ENCODE data around the gene CD55.

GRCh38 chr1:207405814-207406213 lies 84.3 kb downstream of the CD55 start:
- TF ChIP-seq POLR2AphosphoS5 (IDR thresholded peaks at IDR 0.05; ENCODE audit: low read depth) (no peak), CREB1 (CRISPR knock-in tag; IDR thresholded peaks at IDR 0.05; ENCODE audit: low read depth) (no peak), EZH2 (IDR thresholded peaks at IDR 0.05; ENCODE audit: low read depth, unreplicated experiment) (no peak), JUNB (IDR thresholded peaks at IDR 0.05; ENCODE audit: unreplicated experiment) (no peak), NANOG (IDR thresholded peaks at IDR 0.05; ENCODE audit: borderline replicate concordance) (no peak), EZH2phosphoT487 (IDR thresholded peaks at IDR 0.05; ENCODE audit: unreplicated experiment) (no peak), ZNF331 (CRISPR knock-in tag; IDR thresholded peaks at IDR 0.05; ENCODE audit: low read depth) (no peak), ZNF114 (CRISPR knock-in tag; IDR thresholded peaks at IDR 0.05) (no peak), STAT1 (IDR thresholded peaks at IDR 0.05; ENCODE audit: unreplicated experiment) (no peak)
- TF ChIP-seq, protein P1, sequence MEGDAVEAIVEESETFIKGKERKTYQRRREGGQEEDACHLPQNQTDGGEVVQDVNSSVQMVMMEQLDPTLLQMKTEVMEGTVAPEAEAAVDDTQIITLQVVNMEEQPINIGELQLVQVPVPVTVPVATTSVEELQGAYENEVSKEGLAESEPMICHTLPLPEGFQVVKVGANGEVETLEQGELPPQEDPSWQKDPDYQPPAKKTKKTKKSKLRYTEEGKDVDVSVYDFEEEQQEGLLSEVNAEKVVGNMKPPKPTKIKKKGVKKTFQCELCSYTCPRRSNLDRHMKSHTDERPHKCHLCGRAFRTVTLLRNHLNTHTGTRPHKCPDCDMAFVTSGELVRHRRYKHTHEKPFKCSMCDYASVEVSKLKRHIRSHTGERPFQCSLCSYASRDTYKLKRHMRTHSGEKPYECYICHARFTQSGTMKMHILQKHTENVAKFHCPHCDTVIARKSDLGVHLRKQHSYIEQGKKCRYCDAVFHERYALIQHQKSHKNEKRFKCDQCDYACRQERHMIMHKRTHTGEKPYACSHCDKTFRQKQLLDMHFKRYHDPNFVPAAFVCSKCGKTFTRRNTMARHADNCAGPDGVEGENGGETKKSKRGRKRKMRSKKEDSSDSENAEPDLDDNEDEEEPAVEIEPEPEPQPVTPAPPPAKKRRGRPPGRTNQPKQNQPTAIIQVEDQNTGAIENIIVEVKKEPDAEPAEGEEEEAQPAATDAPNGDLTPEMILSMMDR (conservative IDR thresholded peaks at IDR 0.05; ENCODE audit: low read depth in 2 of 2) = no peak
- TF ChIP-seq, protein P2, sequence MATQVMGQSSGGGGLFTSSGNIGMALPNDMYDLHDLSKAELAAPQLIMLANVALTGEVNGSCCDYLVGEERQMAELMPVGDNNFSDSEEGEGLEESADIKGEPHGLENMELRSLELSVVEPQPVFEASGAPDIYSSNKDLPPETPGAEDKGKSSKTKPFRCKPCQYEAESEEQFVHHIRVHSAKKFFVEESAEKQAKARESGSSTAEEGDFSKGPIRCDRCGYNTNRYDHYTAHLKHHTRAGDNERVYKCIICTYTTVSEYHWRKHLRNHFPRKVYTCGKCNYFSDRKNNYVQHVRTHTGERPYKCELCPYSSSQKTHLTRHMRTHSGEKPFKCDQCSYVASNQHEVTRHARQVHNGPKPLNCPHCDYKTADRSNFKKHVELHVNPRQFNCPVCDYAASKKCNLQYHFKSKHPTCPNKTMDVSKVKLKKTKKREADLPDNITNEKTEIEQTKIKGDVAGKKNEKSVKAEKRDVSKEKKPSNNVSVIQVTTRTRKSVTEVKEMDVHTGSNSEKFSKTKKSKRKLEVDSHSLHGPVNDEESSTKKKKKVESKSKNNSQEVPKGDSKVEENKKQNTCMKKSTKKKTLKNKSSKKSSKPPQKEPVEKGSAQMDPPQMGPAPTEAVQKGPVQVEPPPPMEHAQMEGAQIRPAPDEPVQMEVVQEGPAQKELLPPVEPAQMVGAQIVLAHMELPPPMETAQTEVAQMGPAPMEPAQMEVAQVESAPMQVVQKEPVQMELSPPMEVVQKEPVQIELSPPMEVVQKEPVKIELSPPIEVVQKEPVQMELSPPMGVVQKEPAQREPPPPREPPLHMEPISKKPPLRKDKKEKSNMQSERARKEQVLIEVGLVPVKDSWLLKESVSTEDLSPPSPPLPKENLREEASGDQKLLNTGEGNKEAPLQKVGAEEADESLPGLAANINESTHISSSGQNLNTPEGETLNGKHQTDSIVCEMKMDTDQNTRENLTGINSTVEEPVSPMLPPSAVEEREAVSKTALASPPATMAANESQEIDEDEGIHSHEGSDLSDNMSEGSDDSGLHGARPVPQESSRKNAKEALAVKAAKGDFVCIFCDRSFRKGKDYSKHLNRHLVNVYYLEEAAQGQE (IDR thresholded peaks at IDR 0.05; ENCODE audit: unreplicated experiment) = no peak

Data from GM23338 (cell line).